ENCODE measurements around the gene TAMALIN.
A peak's percentile ranks its signal among the peaks of the same experiment; 100 is the strongest.

The TAMALIN gene

GRCh38 chr12:51973560-51973959 lies 33.2 kb upstream of the TAMALIN start:
- no peak overlapping the region for H3K27ac ChIP-seq
- TF ChIP-seq, protein P1, sequence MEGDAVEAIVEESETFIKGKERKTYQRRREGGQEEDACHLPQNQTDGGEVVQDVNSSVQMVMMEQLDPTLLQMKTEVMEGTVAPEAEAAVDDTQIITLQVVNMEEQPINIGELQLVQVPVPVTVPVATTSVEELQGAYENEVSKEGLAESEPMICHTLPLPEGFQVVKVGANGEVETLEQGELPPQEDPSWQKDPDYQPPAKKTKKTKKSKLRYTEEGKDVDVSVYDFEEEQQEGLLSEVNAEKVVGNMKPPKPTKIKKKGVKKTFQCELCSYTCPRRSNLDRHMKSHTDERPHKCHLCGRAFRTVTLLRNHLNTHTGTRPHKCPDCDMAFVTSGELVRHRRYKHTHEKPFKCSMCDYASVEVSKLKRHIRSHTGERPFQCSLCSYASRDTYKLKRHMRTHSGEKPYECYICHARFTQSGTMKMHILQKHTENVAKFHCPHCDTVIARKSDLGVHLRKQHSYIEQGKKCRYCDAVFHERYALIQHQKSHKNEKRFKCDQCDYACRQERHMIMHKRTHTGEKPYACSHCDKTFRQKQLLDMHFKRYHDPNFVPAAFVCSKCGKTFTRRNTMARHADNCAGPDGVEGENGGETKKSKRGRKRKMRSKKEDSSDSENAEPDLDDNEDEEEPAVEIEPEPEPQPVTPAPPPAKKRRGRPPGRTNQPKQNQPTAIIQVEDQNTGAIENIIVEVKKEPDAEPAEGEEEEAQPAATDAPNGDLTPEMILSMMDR (conservative IDR thresholded peaks at IDR 0.05), result no peak

- TF ChIP-seq, protein P1 (conservative IDR thresholded peaks at IDR 0.05), result no peak
- no peak overlapping the region for H3K27ac ChIP-seq
Observed at GRCh38 chr12:51974646-51975045, 32.1 kb upstream of the TAMALIN start.

DNA sequence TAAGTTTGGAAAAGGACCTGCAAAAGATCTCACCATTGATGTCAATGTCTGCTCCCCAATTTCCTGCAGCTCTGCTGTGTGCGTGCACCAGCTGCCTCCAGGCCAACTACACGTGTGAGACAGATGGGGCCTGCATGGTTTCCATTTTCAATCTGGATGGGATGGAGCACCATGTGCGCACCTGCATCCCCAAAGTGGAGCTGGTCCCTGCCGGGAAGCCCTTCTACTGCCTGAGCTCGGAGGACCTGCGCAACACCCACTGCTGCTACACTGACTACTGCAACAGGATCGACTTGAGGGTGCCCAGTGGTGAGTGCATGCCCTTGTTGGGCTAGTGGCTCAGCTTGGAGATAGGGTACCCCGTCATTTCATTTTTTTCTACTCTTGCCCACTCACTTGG lies 31.6 kb upstream of the TAMALIN start:
- TF ChIP-seq, protein P1 (conservative IDR thresholded peaks at IDR 0.05), result no peak
- H3K27ac ChIP-seq, result no peak overlapping the region

DNA sequence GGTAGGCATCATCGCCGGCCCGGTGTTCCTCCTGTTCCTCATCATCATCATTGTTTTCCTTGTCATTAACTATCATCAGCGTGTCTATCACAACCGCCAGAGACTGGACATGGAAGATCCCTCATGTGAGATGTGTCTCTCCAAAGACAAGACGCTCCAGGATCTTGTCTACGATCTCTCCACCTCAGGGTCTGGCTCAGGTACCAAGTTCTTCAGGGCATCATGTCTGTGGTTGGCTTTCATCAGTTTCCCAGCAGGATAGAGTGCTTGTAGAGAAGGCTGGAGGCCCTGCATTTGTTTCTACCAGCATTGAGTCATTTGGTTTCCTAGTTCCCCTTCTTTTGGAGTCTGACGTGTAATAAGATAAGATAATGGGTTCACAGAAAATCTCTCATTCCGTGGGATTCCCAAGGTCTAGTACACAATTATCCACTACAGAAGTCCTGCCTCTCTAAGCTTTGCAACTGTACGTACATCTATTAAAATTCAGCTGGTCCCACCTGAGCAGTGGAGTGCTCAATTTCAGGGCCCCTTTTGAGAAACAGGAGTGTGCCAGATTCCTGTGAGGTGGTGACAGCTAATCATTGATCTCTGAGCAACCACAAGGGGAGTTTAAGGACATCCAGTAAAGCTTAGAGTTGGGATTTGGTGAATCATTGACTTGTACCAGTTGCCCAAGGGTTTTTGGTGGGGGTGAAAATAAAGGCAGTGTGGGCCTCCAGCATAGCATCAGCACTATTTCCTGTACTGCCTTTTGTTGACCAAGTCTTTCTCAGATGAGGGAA lies 30.2 kb upstream of the TAMALIN start:
- TF ChIP-seq, protein P1 (conservative IDR thresholded peaks at IDR 0.05), result no peak
- H3K27ac ChIP-seq, result no peak overlapping the region

DNA sequence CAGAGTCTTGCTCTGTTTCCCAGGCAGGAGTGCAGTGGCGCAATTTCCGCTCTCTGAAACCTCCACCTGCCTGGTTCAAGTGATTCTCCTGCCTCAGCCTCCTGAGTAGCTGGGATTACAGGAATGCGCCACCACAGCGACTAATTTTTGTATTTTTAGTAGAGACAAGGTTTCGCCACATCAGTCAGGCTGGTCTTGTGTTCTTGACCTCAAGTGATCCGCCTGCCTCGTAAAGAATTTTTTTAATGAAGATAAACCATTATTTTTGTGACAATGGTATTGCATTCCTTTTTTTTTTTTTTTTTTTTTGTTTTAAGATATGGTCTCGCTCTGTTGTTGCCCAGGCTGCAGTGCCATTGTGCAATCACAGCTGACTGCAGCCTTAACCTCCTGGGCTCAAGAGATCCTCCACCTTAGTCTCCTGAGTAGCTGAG lies 29.4 kb upstream of the TAMALIN start:
- H3K27ac ChIP-seq, result no peak overlapping the region
- TF ChIP-seq, protein P1 (conservative IDR thresholded peaks at IDR 0.05), result no peak

DNA sequence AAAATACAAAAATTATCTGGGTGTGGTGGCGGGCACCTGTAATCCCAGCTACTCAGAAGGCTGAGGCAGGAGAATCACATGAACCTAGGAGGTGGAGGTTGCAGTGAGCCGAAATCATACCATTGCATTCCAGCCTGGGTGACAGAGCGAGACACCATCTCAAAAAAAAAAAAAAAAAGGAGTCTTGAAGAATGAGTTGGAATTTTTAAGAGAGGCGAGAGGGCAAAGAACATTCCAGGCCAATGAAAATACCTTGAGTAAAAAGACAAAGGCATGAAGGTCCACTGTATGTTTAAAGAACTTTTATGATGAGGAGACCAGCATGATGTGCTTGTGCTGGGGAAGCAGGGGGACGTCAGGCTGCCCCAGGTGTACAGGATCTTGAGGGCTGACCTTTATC lies 27.4 kb upstream of the TAMALIN start:
- peak overlapping the region; percentile 15 for H3K27ac ChIP-seq

GRCh38 chr12:51980051-51980808 lies 26.5 kb upstream of the TAMALIN start:
- peak overlapping the region; percentile 15 for H3K27ac ChIP-seq

More at GRCh38 chr12:51980051-51980808, 26.5 kb upstream of the TAMALIN start:
- TF ChIP-seq, protein P1 (conservative IDR thresholded peaks at IDR 0.05), result peak; percentile 99

Measured in VCaP (cell line).